Mucosa of descending colon (tissue), 3 donors: ENCODE data around the gene SPTBN1. TPM values are rescaled to one million over a fixed set of nuclear protein-coding genes. Genes with fewer than 3 reads are reported as not detected.

Source experiments
- ATAC-seq: fragments of 200-7000 bp; cut with Tn5 transposase; one replicate; pipeline ENCODE4 v1.9.1; 2020; ENCODE audit warnings: mild to moderate bottlenecking, moderate library complexity
- DNase-seq, 3 donors: peaks; one replicate each; pipeline ENCODE4 v3.0.0-alpha.2; 2020
- H3K36me3 ChIP-seq: fragments of 200-600 bp; one replicate; pipeline ENCODE4 v1.8.0; 2021; ENCODE audit warnings: low read depth, mild to moderate bottlenecking
- H3K4me1 ChIP-seq: fragments of 200-600 bp; one replicate; pipeline ENCODE4 v1.8.0; 2021; ENCODE audit warnings: low read depth, mild to moderate bottlenecking
- H3K4me3 ChIP-seq: fragments of 200-600 bp; one replicate; pipeline ENCODE4 v1.8.0; 2021; ENCODE audit warnings: mild to moderate bottlenecking
- H3K9me3 ChIP-seq: fragments of 200-600 bp; one replicate; pipeline ENCODE4 v1.8.0; 2021; ENCODE audit warnings: mild to moderate bottlenecking
- intact Hi-C, 2 donors: fragments of 100-400 bp; cut with DNase I in 1 of 2; cut with micrococcal nuclease in 1 of 2; formaldehyde crosslinking; loops; one replicate each; pipeline versions ENCODE4 v1.11.0 to v1.11.1; 2022; cut with DNase I, micrococcal nuclease
- total RNA-seq, 3 donors: library from RNA; stranded (reverse); fragmentation: NEBNext Ultra II Directional in 2 of 3; extraction: Animal tissue kit (Norgen Biotek cat#: 25700) in 2 of 3; gene quantifications; one replicate each; pipeline versions ENCODE4 v1.2.1 to v1.2.4, GENCODE V29; 2021 to 2023
- TF ChIP-seq, protein P1 (sequence below): fragments of 200-600 bp; IDR thresholded peaks from one replicate; pipeline ENCODE4 v1.8.0; 2022; ENCODE audit warnings: antibody characterized with exemption, mild to moderate bottlenecking
- donor health status: DM: no; HTN: no; CAD: no; lungs with moderate emphysema.
- donor health status: DM: no; HTN: no; CAD: no.
- donor health status: DM: no; HTN: yes; CAD: no.

SPTBN1 gene
- total RNA-seq, 3 donors from 2014 or later: 237 to 396 (median 392) TPM

DNA sequence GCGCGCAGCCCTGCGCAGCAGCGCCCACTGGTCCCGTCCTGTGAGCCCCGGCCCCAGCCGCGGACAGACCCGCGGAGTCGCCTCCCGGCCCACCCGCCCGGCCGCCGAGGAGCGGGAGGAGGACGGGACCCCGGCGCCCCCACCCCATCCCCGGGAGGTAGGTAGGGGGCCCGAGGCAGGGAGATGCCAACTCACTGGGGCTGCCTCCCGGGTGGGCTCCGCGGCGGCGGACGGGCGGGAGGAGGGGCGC is 160 bp downstream of the SPTBN1 start:
- peak overlapping the region; percentile 42 for H3K4me3 ChIP-seq
- no peak for DNase-seq
- no peak for ATAC-seq
- no peaks in the 10 kb centered on the region for H3K9me3 ChIP-seq
- H3K36me3 ChIP-seq: no peaks in the 10 kb centered on the region
- H3K4me1 ChIP-seq: peaks cover 9% of the 10 kb centered on the region
- TF ChIP-seq, protein P1, sequence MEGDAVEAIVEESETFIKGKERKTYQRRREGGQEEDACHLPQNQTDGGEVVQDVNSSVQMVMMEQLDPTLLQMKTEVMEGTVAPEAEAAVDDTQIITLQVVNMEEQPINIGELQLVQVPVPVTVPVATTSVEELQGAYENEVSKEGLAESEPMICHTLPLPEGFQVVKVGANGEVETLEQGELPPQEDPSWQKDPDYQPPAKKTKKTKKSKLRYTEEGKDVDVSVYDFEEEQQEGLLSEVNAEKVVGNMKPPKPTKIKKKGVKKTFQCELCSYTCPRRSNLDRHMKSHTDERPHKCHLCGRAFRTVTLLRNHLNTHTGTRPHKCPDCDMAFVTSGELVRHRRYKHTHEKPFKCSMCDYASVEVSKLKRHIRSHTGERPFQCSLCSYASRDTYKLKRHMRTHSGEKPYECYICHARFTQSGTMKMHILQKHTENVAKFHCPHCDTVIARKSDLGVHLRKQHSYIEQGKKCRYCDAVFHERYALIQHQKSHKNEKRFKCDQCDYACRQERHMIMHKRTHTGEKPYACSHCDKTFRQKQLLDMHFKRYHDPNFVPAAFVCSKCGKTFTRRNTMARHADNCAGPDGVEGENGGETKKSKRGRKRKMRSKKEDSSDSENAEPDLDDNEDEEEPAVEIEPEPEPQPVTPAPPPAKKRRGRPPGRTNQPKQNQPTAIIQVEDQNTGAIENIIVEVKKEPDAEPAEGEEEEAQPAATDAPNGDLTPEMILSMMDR: no peak
- intact Hi-C loops: no loop called here

DNA sequence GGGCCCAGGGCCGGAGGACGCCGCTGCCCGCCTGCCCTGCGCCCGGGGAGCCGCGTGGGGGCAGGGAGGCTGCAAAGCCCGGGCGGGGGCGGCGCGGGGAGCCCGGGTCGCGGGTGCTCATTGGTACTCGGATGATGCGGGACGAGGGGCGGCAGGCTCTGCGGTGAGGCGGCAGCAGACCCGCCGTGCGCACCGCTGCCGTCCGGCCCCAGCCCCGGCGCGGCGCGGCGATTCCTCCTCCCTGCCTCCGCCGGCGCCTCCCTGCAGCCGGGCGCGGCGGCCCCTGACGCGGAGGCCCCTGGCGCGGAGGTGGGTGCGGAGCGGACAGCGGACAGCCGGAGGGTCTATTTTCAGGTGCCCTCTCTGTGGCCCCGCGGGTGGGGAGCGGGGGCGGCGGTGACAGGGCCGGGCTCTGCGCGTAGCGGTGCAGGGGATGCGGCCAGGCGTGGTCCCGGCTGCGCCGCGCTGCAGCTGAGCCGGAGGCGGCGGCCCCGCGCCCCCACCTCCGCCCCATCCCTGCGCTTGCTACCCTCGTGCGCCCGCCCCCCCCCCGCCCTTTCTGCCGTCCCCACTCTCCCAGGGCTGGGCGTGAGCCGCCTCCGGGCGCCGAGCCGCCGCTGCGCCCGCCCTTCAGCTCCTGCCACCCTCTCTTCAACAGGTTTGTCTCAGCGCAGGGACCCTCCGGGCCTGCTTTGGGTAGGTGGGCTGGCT is 640 bp downstream of the SPTBN1 start:
- ATAC-seq (peak; percentile 47), DNase-seq (peak in 1 of 3 donors; percentile 36)
- Histone ChIP-seq H3K4me3 (peak overlapping the region; percentile 42), H3K4me1 (peaks cover 9% of the 10 kb centered on the region), H3K9me3 (no peaks in the 10 kb centered on the region), H3K36me3 (no peaks in the 10 kb centered on the region)
- TF ChIP-seq, protein P1: no peak
- intact Hi-C loops: no loop called here

DNA sequence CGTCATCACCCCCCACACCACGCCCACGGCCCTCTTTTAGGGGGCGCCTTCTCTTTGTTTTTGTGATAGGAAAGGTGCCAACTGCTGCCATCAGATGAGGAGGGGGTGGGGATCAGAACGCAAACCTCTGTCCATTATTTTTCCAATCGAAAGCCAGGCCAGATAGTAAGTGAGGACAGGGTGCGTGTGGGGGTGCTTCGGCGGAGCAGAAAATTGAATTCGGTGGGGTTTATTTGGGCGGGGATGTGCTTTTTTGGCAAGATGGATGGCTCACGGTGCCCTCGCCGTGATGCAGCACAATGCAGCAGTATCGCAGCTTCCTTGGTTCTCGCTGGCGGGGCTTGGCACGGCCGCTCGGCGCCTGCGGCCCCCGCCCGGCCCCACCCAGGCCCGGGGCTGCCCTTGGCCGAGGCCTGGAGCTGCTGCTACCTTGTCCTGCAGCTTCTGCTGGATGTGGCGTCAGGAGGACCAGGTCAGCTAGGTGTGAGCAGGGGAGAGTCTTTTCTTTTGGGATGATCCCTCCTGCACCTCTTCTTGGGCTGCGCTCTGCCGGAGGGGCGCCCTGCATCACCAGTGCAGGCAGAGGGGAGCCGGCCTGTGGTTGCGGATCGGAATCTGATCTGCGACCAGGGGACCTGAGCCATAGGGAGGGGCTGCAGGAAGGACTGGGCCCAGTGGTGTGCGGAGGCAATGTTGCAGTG is 1.3 kb downstream of the SPTBN1 start:
- Histone ChIP-seq H3K36me3 (no peaks in the 10 kb centered on the region), H3K4me1 (peaks cover 9% of the 10 kb centered on the region), H3K4me3 (no peak overlapping the region), H3K9me3 (no peaks in the 10 kb centered on the region)
- intact Hi-C loops: no loop called here
- DNase-seq (peak in 1 of 3 donors; percentile 30), ATAC-seq (peak; percentile 31)
- TF ChIP-seq, protein P1: no peak

DNA sequence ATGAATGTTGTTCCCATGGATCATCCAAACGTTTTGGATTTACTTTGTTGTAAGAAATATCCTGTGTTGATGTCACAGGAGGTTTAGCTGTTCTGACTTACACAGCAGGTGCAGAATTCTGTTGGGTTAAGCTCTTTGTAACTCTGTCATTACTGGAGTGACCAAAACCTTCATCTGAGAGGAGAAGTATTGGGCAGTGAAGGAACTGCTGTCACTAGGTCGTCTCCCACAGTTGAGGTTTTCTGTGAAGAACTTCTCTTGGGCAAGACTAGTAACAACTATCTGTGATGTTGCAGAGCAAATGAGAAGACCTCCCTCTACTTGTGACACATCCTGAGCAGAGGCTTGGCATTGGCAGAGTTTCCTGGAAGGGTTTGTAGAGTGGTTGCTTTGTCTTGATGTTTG is 2.9 kb downstream of the SPTBN1 start:
- Histone ChIP-seq H3K4me1 (peaks cover 9% of the 10 kb centered on the region), H3K36me3 (no peaks in the 10 kb centered on the region), H3K4me3 (no peak overlapping the region), H3K9me3 (no peaks in the 10 kb centered on the region)
- TF ChIP-seq, protein P1: no peak
- no peak for DNase-seq
- intact Hi-C loops: no loop called here
- ATAC-seq: no peak

- DNase-seq (no peak), ATAC-seq (no peak)
- H3K4me1 ChIP-seq: peaks cover 5% of the 10 kb centered on the region
- H3K36me3 ChIP-seq: no peaks in the 10 kb centered on the region
- no peaks in the 10 kb centered on the region for H3K9me3 ChIP-seq
- TF ChIP-seq, protein P1: no peak
- intact Hi-C loops: no loop called here
- no peak overlapping the region for H3K4me3 ChIP-seq
Measured at GRCh38 chr2:54461261-54461660, 5.1 kb downstream of the SPTBN1 start.
